Astrocyte of the cerebellum (primary cell): ENCODE results near the gene HOXC9.

Source experiments
- DNase-seq: peaks from one replicate; pipeline ENCODE4 v3.0.0-alpha.2; 2011; ENCODE audit warnings: low read depth
- H3K4me3 ChIP-seq: 2 replicates; pipeline ENCODE4 v1.5.1; 2011; ENCODE audit warnings: mild to moderate bottlenecking, low read depth, low read length, moderate library complexity
- CTCF ChIP-seq: IDR thresholded peaks from 2 replicates; pipeline ENCODE4 v1.5.1; 2012; ENCODE audit warnings: low read length, low read depth, moderate library complexity, mild to moderate bottlenecking; ENCODE audit errors: missing control alignments
- in situ Hi-C: cut with HindIII; loops from 2 replicates; pipeline ENCODE4 v1.10.0; 2017; ENCODE audit warnings: low sequenced_read_pairs

The HOXC9 gene

DNA sequence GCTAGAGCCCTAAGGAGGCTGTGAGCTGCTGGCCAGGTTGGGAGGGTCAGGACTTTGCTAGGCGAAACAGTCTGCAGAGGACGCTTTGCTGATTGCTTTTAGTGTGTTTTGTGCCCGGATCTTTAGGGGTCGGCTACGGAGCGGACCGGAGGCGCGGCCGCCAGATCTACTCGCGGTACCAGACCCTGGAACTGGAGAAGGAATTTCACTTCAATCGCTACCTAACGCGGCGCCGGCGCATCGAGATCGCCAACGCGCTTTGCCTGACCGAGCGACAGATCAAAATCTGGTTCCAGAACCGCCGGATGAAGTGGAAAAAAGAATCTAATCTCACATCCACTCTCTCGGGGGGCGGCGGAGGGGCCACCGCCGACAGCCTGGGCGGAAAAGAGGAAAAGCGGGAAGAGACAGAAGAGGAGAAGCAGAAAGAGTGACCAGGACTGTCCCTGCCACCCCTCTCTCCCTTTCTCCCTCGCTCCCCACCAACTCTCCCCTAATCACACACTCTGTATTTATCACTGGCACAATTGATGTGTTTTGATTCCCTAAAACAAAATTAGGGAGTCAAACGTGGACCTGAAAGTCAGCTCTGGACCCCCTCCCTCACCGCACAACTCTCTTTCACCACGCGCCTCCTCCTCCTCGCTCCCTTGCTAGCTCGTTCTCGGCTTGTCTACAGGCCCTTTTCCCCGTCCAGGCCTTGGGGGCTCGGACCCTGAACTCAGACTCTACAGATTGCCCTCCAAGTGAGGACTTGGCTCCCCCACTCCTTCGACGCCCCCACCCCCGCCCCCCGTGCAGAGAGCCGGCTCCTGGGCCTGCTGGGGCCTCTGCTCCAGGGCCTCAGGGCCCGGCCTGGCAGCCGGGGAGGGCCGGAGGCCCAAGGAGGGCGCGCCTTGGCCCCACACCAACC lies 29.8 kb downstream of the HOXC9 start:
- H3K4me3 ChIP-seq = no peak overlapping the region
- in situ Hi-C loops = no loop called here
- no peak for DNase-seq
- TF ChIP-seq CTCF = no peak

DNA sequence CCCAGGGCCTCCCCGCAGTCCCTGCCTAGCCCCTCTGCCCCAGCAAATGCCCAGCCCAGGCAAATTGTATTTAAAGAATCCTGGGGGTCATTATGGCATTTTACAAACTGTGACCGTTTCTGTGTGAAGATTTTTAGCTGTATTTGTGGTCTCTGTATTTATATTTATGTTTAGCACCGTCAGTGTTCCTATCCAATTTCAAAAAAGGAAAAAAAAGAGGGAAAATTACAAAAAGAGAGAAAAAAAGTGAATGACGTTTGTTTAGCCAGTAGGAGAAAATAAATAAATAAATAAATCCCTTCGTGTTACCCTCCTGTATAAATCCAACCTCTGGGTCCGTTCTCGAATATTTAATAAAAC lies 30.5 kb downstream of the HOXC9 start:
- H3K4me3 ChIP-seq = no peak overlapping the region
- in situ Hi-C loops = no loop called here
- no peak for TF ChIP-seq CTCF
- DNase-seq = no peak

DNA sequence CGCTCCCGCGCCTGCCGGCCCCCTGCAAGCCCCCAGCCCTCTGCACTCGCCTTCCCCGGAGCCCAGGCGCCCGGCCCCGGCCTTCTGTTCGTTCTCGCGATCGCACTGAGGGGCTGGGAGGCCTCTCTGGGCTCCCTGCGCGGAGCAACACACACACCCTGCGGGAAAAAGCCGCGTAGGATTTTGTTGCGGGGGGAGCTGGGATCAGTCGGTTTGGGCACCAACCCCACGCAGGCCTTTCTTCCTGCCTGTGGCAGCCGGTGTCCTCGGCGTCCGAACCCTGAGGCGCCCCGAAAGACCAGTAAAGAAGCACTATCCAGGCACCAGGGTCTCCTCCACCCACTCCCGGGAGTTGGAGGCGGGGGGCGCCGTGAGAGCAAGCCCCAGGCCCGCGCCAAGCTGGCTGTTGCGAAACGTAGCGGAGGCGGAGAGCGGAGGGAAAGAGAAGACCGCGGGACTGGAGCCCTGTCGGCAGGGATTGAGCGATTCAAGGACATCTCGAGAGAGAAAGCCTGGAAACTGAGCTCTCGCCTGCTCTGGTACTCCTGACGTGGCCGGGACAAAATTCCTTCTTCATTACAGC lies 31.0 kb downstream of the HOXC9 start:
- in situ Hi-C loops = no loop called here
- no peak for TF ChIP-seq CTCF
- DNase-seq = no peak
- no peak overlapping the region for H3K4me3 ChIP-seq

DNA sequence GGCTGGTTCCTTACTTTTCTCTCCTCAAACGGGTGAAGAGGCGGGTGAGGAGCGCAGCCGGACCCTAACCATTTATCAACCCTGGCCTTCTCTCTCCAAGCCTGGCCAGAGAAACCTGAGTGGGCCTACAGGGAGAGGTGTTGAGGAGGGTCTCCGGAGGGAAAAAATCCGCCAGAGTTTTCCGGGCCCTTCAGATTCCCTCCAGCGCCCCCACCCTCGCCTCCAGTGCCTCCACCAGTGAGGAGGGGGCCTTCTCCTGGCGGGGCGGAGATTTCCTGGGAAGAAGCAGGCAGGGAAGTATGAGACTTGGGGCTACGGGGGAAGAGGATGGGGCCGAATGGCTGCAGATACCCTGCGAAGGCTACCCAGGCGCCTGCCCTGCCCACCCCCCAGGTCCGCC lies 31.5 kb downstream of the HOXC9 start:
- no peak for TF ChIP-seq CTCF
- H3K4me3 ChIP-seq = no peak overlapping the region
- in situ Hi-C loops = no loop called here

GRCh38 chr12:54032086-54032619 lies 32.2 kb downstream of the HOXC9 start:
- no peak for DNase-seq
- no peak for TF ChIP-seq CTCF
- H3K4me3 ChIP-seq = no peak overlapping the region
- in situ Hi-C loops = no loop called here

More for the DNA sequence above, 31.5 kb downstream of the HOXC9 start:
- no peak for DNase-seq

DNA sequence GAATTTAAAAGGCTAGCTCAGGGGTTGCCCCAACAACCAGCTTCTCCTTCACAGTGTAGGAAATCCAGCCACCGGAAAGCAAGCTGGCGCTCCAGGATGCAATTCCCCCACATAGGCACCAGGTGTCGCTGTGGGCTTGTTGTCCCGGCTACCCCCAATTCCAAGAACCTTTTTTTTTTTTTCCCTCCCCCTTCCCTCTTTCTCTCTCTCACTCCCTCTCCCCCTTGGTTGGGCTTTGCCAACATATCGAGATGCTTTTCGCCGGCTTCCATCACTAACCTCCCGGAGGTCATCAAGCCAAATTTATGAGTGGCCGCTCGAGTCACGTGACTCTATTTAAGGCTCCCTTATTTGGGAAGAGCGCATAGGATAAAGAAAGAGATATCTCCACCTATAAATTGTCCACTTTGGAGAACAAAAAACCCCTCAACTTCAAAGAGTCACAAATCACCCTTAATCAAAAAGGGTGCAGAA lies 32.7 kb downstream of the HOXC9 start, which contains the start of gene HOXC5:
Gene HOXC5 (plus strand): TSS at position 424 of the 474 bp plus-strand sequence. CDS start 73 bp downstream, outside the sequence.
- TF ChIP-seq CTCF = peak; percentile 78
- peak; percentile 6 for DNase-seq
- in situ Hi-C loops = no loop called here
- no peak within 1 kb of the TSS for H3K4me3 ChIP-seq
